Mesodermal cell (in vitro differentiated cells): Measurements from ENCODE around the gene ZBTB4.
A peak's percentile ranks its signal among the peaks of the same experiment; 100 is the strongest.
"Not testable (repeated sequence)": the region's sequence is repeated elsewhere in the genome, so short reads cannot be mapped to it uniquely, and the experiment has no call there.

Experiments
- H3K27ac ChIP-seq: 2 replicates; pipeline ENCODE4 v1.7.0; 2013; ENCODE audit warnings: mild to moderate bottlenecking, low read depth, low read length, moderate library complexity; ENCODE audit not compliant: severe bottlenecking
- H3K36me3 ChIP-seq: 2 replicates; pipeline ENCODE4 v1.7.1; 2013; ENCODE audit warnings: mild to moderate bottlenecking, low read length, moderate library complexity; ENCODE audit not compliant: control insufficient read depth, insufficient read depth
- H3K4me1 ChIP-seq: one replicate; pipeline ENCODE4 v1.7.1; 2013; ENCODE audit warnings: mild to moderate bottlenecking, low read length; ENCODE audit not compliant: insufficient read depth, control insufficient read depth, poor library complexity, severe bottlenecking
- H3K4me3 ChIP-seq: 2 replicates; pipeline ENCODE4 v1.7.0; 2013; ENCODE audit warnings: low read length, control low read depth, mild to moderate bottlenecking; ENCODE audit not compliant: insufficient read depth, poor library complexity, severe bottlenecking; ENCODE audit errors: extremely low read depth
- H3K9me3 ChIP-seq: 2 replicates; pipeline ENCODE4 v1.7.1; 2013; ENCODE audit warnings: mild to moderate bottlenecking, low read length, moderate library complexity; ENCODE audit not compliant: control insufficient read depth
- WGBS, 2 experiments: methylation state at CpG; one replicate each; pipeline ENCODE4 v1.1.5; 2013; ENCODE audit warnings: missing lambda C conversion rate in 2 of 2; ENCODE audit not compliant: insufficient coverage in 2 of 2; 5-methylcytosine and 5-hydroxymethylcytosine counted together

ZBTB4 gene

DNA sequence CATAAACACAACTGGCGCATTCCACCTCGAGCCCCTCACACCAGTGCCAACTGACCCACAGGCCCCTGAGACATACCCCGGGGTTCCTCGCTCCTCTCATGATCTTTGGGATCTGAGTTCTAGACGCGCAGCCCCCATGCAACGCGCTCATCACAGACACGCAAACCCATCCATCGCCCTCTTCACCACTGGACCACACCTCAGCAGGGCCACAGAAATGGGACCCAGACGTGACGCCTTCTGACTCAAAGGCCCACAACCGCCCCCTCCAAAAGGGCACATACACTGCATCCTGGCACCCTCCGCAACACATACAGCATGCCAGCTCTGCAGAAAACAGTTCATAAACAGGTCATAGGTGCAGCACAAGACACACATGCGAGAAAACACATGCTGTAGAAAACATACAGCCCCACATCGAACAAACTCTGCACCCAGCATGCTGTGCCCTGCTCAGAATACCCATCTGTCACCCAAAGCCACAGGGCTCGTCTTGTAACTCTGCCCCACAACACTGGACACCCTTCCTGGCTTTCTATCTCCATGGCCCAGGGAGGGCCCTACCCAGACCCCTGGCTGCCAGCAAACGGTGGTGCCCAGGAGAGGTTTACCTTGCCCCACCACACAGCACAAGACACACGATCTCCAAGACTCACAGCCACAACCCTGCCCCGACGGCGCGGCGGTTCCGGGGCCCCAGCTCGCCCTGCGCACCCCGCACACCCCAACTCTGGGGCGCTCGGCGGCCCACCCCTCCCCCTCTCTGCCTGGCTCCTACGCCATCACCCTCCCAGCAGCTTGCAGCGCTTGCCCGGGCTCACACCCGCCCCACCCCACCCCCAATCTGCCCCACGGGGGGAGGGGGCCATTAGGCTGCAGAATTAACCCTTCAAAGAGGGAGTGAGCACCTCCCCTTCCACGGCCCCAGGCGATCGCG is 887 bp downstream of the ZBTB4 start:
- 52 to 54% methylated on average over 24 to 27 of the region's 40 CpGs for WGBS, 2 experiments
- no peaks in the 10 kb centered on the region for H3K9me3 ChIP-seq
- H3K36me3 ChIP-seq = no peaks in the 10 kb centered on the region
- peak overlapping the region; percentile 89 for H3K27ac ChIP-seq
- peak overlapping the region; percentile 72 for H3K4me3 ChIP-seq
- H3K4me1 ChIP-seq = peaks cover 40% of the 10 kb centered on the region

DNA sequence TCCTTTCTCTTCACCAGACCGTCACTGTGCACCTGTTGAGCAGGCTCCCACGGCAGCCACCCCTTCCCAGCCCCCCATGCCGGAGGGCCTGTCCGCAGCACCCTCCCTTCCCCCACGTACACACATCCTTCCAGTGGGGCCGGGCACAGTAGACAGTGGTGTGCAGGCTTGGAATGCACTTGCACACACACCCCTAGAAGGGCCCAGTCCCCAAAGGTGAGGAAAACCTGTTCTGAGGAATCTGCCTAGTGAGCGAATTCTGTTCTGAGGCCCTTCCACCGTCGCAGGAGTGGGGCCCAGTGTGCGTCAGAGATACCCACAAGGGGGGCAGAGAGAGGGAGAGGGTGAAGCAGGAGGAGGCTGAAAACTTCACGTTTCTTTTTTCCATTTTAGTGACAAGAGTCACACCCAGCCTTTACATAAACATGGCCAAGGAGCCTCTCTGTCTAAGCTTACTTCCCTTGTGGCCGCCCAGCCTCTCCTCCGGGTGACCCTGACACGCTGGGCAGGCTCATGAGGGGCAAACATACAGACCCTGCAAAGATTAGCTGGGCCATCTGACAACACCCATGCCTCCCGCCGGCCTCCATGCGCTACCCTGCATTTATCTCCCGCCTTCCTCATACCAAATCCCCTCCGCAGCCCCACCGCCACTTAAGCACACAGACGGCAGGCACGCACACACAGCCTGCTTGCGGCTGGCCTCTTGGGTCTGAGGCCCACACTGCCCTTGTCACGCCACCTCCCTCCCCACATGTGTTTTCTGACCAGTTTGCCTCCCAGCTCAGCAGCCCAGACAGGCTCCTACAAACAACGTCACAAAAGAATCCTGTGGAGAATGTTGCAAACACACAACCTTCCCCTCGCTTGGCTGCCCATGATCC is 1.8 kb downstream of the ZBTB4 start:
- 73 to 77% methylated on average over 7 to 20 of the region's 26 CpGs for WGBS, 2 experiments
- H3K27ac ChIP-seq = peak overlapping the region; percentile 89
- H3K9me3 ChIP-seq = no peaks in the 10 kb centered on the region
- peak overlapping the region; percentile 72 for H3K4me3 ChIP-seq
- peaks cover 40% of the 10 kb centered on the region for H3K4me1 ChIP-seq
- no peaks in the 10 kb centered on the region for H3K36me3 ChIP-seq

GRCh38 chr17:7476951-7477350 is 2.5 kb downstream of the ZBTB4 start:
- WGBS, 2 experiments = 95 to 99% methylated on average over 4 to 5 of the region's 5 CpGs
- Histone ChIP-seq H3K4me3 (no peak overlapping the region), H3K27ac (no peak overlapping the region), H3K36me3 (no peaks in the 10 kb centered on the region), H3K9me3 (no peaks in the 10 kb centered on the region), H3K4me1 (peaks cover 40% of the 10 kb centered on the region)

DNA sequence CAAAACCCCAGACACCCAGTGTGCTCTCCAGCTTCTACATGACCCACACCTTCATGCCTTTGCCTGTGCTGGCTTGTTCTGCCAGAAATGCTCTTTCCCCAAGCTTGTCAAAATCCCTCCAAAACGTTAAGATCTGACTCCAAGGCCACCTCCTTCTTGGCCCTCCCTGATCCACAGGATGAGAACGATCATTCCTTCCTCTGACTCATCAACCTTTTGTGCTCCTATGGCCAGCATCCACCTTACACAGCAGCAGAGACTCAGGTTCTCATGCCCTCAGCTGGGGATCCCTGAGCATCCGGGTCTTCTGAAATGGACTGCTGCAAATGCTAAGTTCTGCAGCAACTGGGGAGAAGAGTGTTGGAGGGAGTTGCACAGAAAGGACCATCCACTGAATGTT is 2.9 kb downstream of the ZBTB4 start:
- Histone ChIP-seq H3K36me3 (peaks cover 2% of the 10 kb centered on the region), H3K9me3 (no peaks in the 10 kb centered on the region), H3K4me1 (peaks cover 36% of the 10 kb centered on the region), H3K4me3 (no peak overlapping the region), H3K27ac (no peak overlapping the region)
- 55 to 68% methylated on average over 3 of the region's 3 CpGs for WGBS, 2 experiments

DNA sequence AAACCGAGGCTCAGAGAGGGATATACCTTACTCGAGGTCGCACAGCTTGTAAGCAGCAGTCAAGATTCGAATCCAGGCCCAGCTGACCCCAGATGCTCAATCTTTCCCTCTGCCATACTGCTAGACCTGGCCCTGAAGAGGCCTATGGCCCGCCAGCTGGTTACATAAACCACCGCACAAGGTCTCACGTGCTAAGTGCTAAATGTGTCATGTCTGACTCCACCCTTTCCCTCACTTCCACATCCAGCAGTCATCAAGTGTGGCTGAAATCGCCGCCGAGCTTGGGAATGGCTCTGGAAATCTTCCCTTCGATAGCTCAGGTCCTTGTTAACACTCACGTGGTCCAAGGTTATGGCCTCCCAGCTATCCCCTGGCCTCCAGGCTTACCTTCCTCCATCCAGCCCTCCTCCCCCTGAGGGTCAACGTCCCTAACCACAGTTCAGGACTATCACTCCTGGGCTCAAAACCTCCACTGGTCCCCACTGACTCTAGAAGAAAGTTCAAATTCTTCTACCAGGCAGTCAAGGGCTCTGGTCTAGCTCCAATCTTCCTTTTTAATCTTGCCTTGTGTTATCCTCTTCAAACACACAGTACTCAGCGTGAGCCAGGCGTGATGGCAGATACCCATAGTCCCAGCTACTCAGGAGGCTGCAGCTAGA is 3.5 kb downstream of the ZBTB4 start:
- Histone ChIP-seq H3K27ac (no peak overlapping the region), H3K4me1 (peaks cover 34% of the 10 kb centered on the region), H3K4me3 (no peak overlapping the region), H3K36me3 (peaks cover 6% of the 10 kb centered on the region), H3K9me3 (no peaks in the 10 kb centered on the region)
- 91 to 97% methylated on average over 15 of the region's 15 CpGs for WGBS, 2 experiments

GRCh38 chr17:7474767-7475166 is 4.7 kb downstream of the ZBTB4 start:
- 90 to 98% methylated on average over 4 to 6 of the region's 8 CpGs for WGBS, 2 experiments
- not testable (repeated sequence) for H3K4me3 ChIP-seq, H3K9me3 ChIP-seq, H3K36me3 ChIP-seq, H3K27ac ChIP-seq
- peaks cover 26% of the 10 kb centered on the region for H3K4me1 ChIP-seq

DNA sequence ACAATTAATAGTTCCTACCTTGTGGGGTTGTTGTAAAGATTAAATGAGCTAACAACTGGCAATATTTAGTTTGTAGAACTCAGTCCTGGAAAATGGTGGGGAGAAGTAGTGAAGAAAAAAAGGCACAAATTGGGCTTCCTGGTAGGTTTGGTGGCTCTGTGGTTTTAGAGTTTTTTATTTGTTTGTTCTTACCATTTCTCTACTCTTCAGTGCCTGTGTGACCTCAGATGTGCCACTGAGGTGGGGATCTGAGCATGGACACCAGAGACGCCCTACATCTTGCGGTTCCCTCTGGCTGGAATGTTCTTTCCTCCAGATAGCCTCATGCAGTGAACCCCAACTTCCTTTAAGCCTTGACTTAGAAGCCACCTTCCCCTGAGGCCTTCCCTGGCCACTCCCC is 7.7 kb downstream of the ZBTB4 start:
- Histone ChIP-seq H3K36me3 (peaks cover 16% of the 10 kb centered on the region), H3K4me3 (no peak overlapping the region), H3K27ac (no peak overlapping the region), H3K9me3 (no peaks in the 10 kb centered on the region), H3K4me1 (peaks cover 6% of the 10 kb centered on the region)
- 95 to 100% methylated on average over 2 of the region's 2 CpGs for WGBS, 2 experiments

GRCh38 chr17:7470457-7470973 is 8.9 kb downstream of the ZBTB4 start:
- H3K9me3 ChIP-seq, H3K4me3 ChIP-seq, H3K27ac ChIP-seq, H3K4me1 ChIP-seq: not testable (repeated sequence)
- WGBS, 2 experiments = 90 to 96% methylated on average over 6 to 7 of the region's 8 CpGs
- H3K36me3 ChIP-seq = peaks cover 28% of the 10 kb centered on the region

DNA sequence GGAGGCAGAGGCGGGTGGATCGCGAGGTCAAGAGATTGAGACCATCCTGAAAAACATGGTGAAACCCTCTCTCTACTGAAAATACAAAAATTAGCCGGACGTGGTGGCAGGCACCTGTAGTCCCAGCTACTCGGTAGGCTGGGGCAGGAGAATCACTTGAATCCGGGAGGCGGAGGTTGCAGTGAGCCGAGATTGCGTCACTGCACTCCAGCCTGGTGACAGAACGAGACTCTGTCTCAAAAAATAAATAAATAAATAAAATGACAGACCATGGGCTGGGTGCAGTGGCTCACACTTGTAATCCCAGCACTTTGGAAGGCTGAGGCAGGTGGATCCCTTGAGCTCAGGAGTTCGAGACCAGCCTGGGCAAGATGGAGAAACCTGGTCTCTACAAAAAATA is 9.6 kb downstream of the ZBTB4 start:
- H3K9me3 ChIP-seq, H3K4me1 ChIP-seq, H3K27ac ChIP-seq, H3K4me3 ChIP-seq: not testable (repeated sequence)
- 95 to 100% methylated on average over 9 to 10 of the region's 12 CpGs for WGBS, 2 experiments
- peaks cover 31% of the 10 kb centered on the region for H3K36me3 ChIP-seq

GRCh38 chr17:7468804-7469389 is 10.5 kb downstream of the ZBTB4 start:
- H3K36me3 ChIP-seq = peaks cover 34% of the 10 kb centered on the region
- H3K9me3 ChIP-seq = no peaks in the 10 kb centered on the region
- H3K27ac ChIP-seq = no peak overlapping the region
- no peak overlapping the region for H3K4me3 ChIP-seq
- H3K4me1 ChIP-seq = no peaks in the 10 kb centered on the region
- 95 to 97% methylated on average over 8 to 9 of the region's 12 CpGs for WGBS, 2 experiments
